Endothelial cell of umbilical vein (primary cell): ENCODE results near the gene MOBP. TPM values are rescaled to one million over a fixed set of nuclear protein-coding genes. Genes with fewer than 3 reads are reported as not detected.

Experiments used
- BruUV-seq: library from RNA; stranded (reverse); fragments of 400-500 nt; replicated peaks from 2 replicates; lab custom pipeline; 2021; lab: Mats Ljungman, UMichigan
- CTCF ChIA-PET: fragments of 300-600, 350-600 bp; sonication (Branson Sonifier 250); formaldehyde crosslinking; loops from one replicate; lab custom pipeline; 2021; ENCODE audit warnings: antibody characterized with exemption, inconsistent platforms; lab: Charles Lee
- POLR2A ChIA-PET: fragments of 300-600, 350-600 bp; sonication (Branson Sonifier 250); formaldehyde crosslinking; loops from one replicate; lab custom pipeline; 2021; ENCODE audit warnings: antibody characterized with exemption, inconsistent platforms; lab: Charles Lee
- DNase-seq: peaks from one replicate; pipeline ENCODE4 v3.0.0-alpha.2; 2011; ENCODE audit warnings: low read depth, low spot score
- FAIRE-seq: peaks from 2 replicates; lab custom pipeline; 2011; peaks lifted over from hg19 to GRCh38; lab: Jason Lieb, UNC
- H2AFZ ChIP-seq: 2 replicates; pipeline ENCODE4 v1.6.0; 2012; ENCODE audit warnings: low read depth, low read length, control low read depth, inconsistent platforms
- H3K27ac ChIP-seq: 2 replicates; pipeline ENCODE4 v1.5.1; 2011; ENCODE audit warnings: low read depth, mild to moderate bottlenecking, control low read depth, low read length, moderate library complexity; ENCODE audit not compliant: insufficient read depth
- H3K27me3 ChIP-seq, 2 experiments: 2 replicates each; pipeline versions ENCODE4 v1.6.0 to v1.6.1; 2011; ENCODE audit warnings: low read length in 2 of 2, mixed read lengths in 1 of 2; ENCODE audit not compliant: control insufficient read depth in 2 of 2, insufficient read depth in 2 of 2
- H3K36me3 ChIP-seq, 2 experiments: 2 replicates in 1 of 2; 3 replicates in 1 of 2; pipeline ENCODE4 v1.5.1; 2011; ENCODE audit warnings: low read length in 2 of 2, mild to moderate bottlenecking in 1 of 2, moderate library complexity in 1 of 2; ENCODE audit not compliant: control insufficient read depth in 2 of 2, insufficient read depth in 2 of 2; ENCODE audit errors: extremely low read depth in 1 of 2
- H3K4me1 ChIP-seq: 3 replicates; pipeline ENCODE4 v1.5.1; 2011; ENCODE audit warnings: mild to moderate bottlenecking, low read length; ENCODE audit not compliant: control insufficient read depth, insufficient read depth; ENCODE audit errors: extremely low read depth
- H3K4me2 ChIP-seq: 2 replicates; pipeline ENCODE4 v1.6.1; 2011; ENCODE audit warnings: low read length, control low read depth, mixed read lengths; ENCODE audit not compliant: insufficient read depth
- H3K4me3 ChIP-seq, 3 experiments: fragments of 200-600 bp in 1 of 3; sonication (generic), shearing (Covaris generic) in 1 of 3; replicated peaks in 1 of 3; 2 replicates each; pipeline ENCODE4 v1.5.1; 2011 to 2016; ENCODE audit warnings: control low read depth in 3 of 3, low read length in 3 of 3, mild to moderate bottlenecking in 2 of 3, inconsistent platforms in 1 of 3, low read depth in 1 of 3, moderate library complexity in 1 of 3; ENCODE audit not compliant: insufficient read depth in 1 of 3
- H3K79me2 ChIP-seq: 2 replicates; pipeline ENCODE4 v1.6.0; 2012; ENCODE audit warnings: low read length, inconsistent platforms; ENCODE audit not compliant: control insufficient read depth, insufficient read depth
- H3K9ac ChIP-seq: replicated peaks from 2 replicates; pipeline ENCODE3; 2011; ENCODE audit warnings: low read length, control low read depth; ENCODE audit not compliant: insufficient read depth; ENCODE audit errors: extremely low read depth
- H3K9me1 ChIP-seq: replicated peaks from 3 replicates; pipeline ENCODE4 v1.6.0; 2011; ENCODE audit warnings: mild to moderate bottlenecking, low read length; ENCODE audit not compliant: control insufficient read depth, insufficient read depth; ENCODE audit errors: extremely low read depth
- H3K9me3 ChIP-seq: replicated peaks from 2 replicates; pipeline ENCODE4 v1.5.1; 2012; ENCODE audit warnings: low read length, inconsistent platforms; ENCODE audit not compliant: control insufficient read depth, insufficient read depth
- H4K20me1 ChIP-seq: replicated peaks from 2 replicates; pipeline ENCODE3; 2011; ENCODE audit warnings: mild to moderate bottlenecking, low read length; ENCODE audit not compliant: control insufficient read depth, insufficient read depth; ENCODE audit errors: extremely low read depth
- EZH2 ChIP-seq: IDR thresholded peaks from 2 replicates; pipeline ENCODE4 v1.6.1; 2012; ENCODE audit warnings: borderline replicate concordance, low read depth, mild to moderate bottlenecking, moderate library complexity, low read length, inconsistent platforms; ENCODE audit not compliant: severe bottlenecking
- FOS ChIP-seq: IDR thresholded peaks from 2 replicates; pipeline ENCODE4 v1.6.1; 2011; ENCODE audit warnings: mild to moderate bottlenecking, low read length, moderate library complexity, borderline replicate concordance; ENCODE audit not compliant: insufficient read depth
- GATA2 ChIP-seq: IDR thresholded peaks from 2 replicates; pipeline ENCODE4 v1.7.0; 2011; ENCODE audit warnings: low read depth, mild to moderate bottlenecking, moderate library complexity, mixed read lengths, low read length; ENCODE audit not compliant: insufficient read length, insufficient read depth
- JUN ChIP-seq: IDR thresholded peaks from 2 replicates; pipeline ENCODE4 v1.6.1; 2011; ENCODE audit warnings: borderline replicate concordance, low read depth; ENCODE audit not compliant: insufficient read length, insufficient read depth
- MAX ChIP-seq: IDR thresholded peaks from 2 replicates; pipeline ENCODE4 v1.6.1; 2011; ENCODE audit not compliant: insufficient read depth, insufficient read length
- MYC ChIP-seq: IDR thresholded peaks from one replicate; pipeline ENCODE4 v1.6.1; 2011; ENCODE audit warnings: mild to moderate bottlenecking, low read depth, low read length
- POLR2A ChIP-seq: IDR thresholded peaks from 2 replicates; pipeline ENCODE4 v1.6.1; 2012; ENCODE audit warnings: low read depth, mild to moderate bottlenecking, control low read depth, low read length
- POLR2AphosphoS5 ChIP-seq: IDR thresholded peaks from 2 replicates; pipeline ENCODE4 v1.6.1; 2012; ENCODE audit warnings: low read depth, mild to moderate bottlenecking, control low read depth, low read length, moderate library complexity; ENCODE audit not compliant: insufficient read depth
- dilution Hi-C: fragments of 300-500 bp; cut with MboI; formaldehyde crosslinking; loops from one replicate; pipeline ENCODE4 v1.15.0; 2019; ENCODE audit warnings: low sequenced_read_pairs; ENCODE audit not compliant: extremely low pct_ligation_motif_present
- intact Hi-C: fragments of 100-400 bp; cut with micrococcal nuclease; formaldehyde crosslinking; loops from one replicate; pipeline ENCODE4 v1.10.0; 2022
- polyA plus RNA-seq, 4 experiments: library from polyadenylated mRNA; depleted of rRNA in 3 of 4; stranded (reverse) in 3 of 4; unstranded in 1 of 4; fragments of >200 nt; gene quantifications; 2 replicates each; pipeline versions ENCODE4 v1.2.1 to v1.2.3, GENCODE V29; 2011 to 2012; ENCODE audit warnings: missing spikeins in 1 of 4
- total RNA-seq: library from RNA; stranded (reverse); gene quantifications from 2 replicates; pipeline ENCODE4 v1.2.3, GENCODE V29; 2021
- TF ChIP-seq, protein P1 (sequence below), 2 donors: IDR thresholded peaks; 1 replicate in 1 of 2; 2 replicates in 1 of 2; pipeline ENCODE4 v1.5.1; 2011; ENCODE audit warnings: low read length in 2 of 2, mild to moderate bottlenecking in 2 of 2, moderate library complexity in 2 of 2, control low read depth in 1 of 2, inconsistent platforms in 1 of 2, low read depth in 1 of 2; ENCODE audit not compliant: insufficient read depth in 1 of 2; ENCODE audit errors: extremely low read depth in 1 of 2

Gene MOBP
- total and polyA plus RNA-seq, 2 donors (not counting 3 experiments of a cell fraction or from before 2014, with no cell fraction given) = 2.0 to 2.3 TPM

GRCh38 chr3:39420543-39420942 lies 46.9 kb upstream of the MOBP start:
- TF ChIP-seq EZH2 = no peak
- TF ChIP-seq MYC = no peak
- TF ChIP-seq GATA2 = no peak
- TF ChIP-seq JUN = no peak
- no peak for TF ChIP-seq POLR2AphosphoS5
- TF ChIP-seq POLR2A = no peak
- TF ChIP-seq, protein P1, sequence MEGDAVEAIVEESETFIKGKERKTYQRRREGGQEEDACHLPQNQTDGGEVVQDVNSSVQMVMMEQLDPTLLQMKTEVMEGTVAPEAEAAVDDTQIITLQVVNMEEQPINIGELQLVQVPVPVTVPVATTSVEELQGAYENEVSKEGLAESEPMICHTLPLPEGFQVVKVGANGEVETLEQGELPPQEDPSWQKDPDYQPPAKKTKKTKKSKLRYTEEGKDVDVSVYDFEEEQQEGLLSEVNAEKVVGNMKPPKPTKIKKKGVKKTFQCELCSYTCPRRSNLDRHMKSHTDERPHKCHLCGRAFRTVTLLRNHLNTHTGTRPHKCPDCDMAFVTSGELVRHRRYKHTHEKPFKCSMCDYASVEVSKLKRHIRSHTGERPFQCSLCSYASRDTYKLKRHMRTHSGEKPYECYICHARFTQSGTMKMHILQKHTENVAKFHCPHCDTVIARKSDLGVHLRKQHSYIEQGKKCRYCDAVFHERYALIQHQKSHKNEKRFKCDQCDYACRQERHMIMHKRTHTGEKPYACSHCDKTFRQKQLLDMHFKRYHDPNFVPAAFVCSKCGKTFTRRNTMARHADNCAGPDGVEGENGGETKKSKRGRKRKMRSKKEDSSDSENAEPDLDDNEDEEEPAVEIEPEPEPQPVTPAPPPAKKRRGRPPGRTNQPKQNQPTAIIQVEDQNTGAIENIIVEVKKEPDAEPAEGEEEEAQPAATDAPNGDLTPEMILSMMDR (IDR thresholded peaks at IDR 0.05; ENCODE audit: extremely low read depth in 1 of 2, insufficient read depth in 1 of 2, low read depth in 1 of 2, low read length in 2 of 2) = no peak
- no peak for TF ChIP-seq MAX
- TF ChIP-seq FOS = no peak
- DNase-seq (no peak), FAIRE-seq (no peak)
- ChIA-PET POLR2A (no interaction called here), CTCF (no interaction called here)
- BruUV-seq = no TSS peak
- Histone ChIP-seq H3K27ac (no peak overlapping the region), H3K27me3 (peaks cover 0 to 4% of the 10 kb centered on the region in 2 experiments), H3K4me3 (no peak overlapping the region), H3K4me2 (no peak overlapping the region), H3K4me1 (no peaks in the 10 kb centered on the region), H3K79me2 (no peaks in the 10 kb centered on the region), H3K9ac (no peak overlapping the region), H3K9me1 (no peaks in the 10 kb centered on the region), H2AFZ (no peak overlapping the region), H4K20me1 (no peaks in the 10 kb centered on the region), H3K36me3 (no peaks in the 10 kb centered on the region), H3K9me3 (no peaks in the 10 kb centered on the region)
- intact Hi-C loops = no loop called here
- dilution Hi-C loops = no loop called here
